K562 (cell line): ENCODE measurements around the gene KDM4C. TPM values are rescaled to one million over a fixed set of nuclear protein-coding genes. Genes with fewer than 3 reads are reported as not detected.
"Not testable (repeated sequence)": the region's sequence is repeated elsewhere in the genome, so short reads cannot be mapped to it uniquely, and the experiment has no call there.

Source experiments
- ATAC-seq: fragments of 200-7000 bp; cut with Tn5 transposase; 3 replicates; pipeline ENCODE4 v1.9.1; 2020; ENCODE audit warnings: moderate library complexity
- BruUV-seq: library from RNA; stranded (reverse); fragments of 400-500 nt; replicated peaks from 2 replicates; lab custom pipeline; 2021; lab: Mats Ljungman, UMichigan
- CTCF ChIA-PET: fragments of 300-600 bp; formaldehyde crosslinking; extraction: SDS; loops from one replicate; lab custom pipeline; 2021; ENCODE audit warnings: low intra/inter-chr PET ratio; lab: Yijun Ruan, JAX
- POLR2A ChIA-PET: fragments of 300-600, 350-650 bp; sonication (Branson Sonifier 250); formaldehyde crosslinking; extraction: SDS; loops from one replicate; lab custom pipeline; 2021; ENCODE audit warnings: antibody characterized with exemption, inconsistent platforms; lab: Yijun Ruan, JAX
- DNase-seq, 4 experiments: peaks; one replicate each; pipeline versions ENCODE4 v3.0.0 to v3.0.0-alpha.2; 2011 to 2018; ENCODE audit warnings: low spot score in 3 of 4, mixed read lengths in 3 of 4; ENCODE audit errors: extremely low read depth in 1 of 4
- FAIRE-seq: peaks from 2 replicates; lab custom pipeline; 2011; peaks lifted over from hg19 to GRCh38; lab: Jason Lieb, UNC
- H2AFZ ChIP-seq: 2 replicates; pipeline ENCODE4 v1.6.0; 2011; ENCODE audit warnings: low read depth, low read length, control low read depth, inconsistent platforms
- H3K27ac ChIP-seq: fragments of 200-600 bp; 3 replicates; pipeline ENCODE4 v1.8.0; 2011; ENCODE audit warnings: low read depth, mild to moderate bottlenecking, control low read depth, inconsistent platforms, low read length, moderate library complexity, mixed read lengths; ENCODE audit errors: extremely low read depth
- H3K27me3 ChIP-seq, 2 experiments: fragments of 300-600 bp in 1 of 2; 2 replicates in 1 of 2; 3 replicates in 1 of 2; pipeline versions ENCODE4 v1.6.0 to v1.8.0; 2011; ENCODE audit warnings: inconsistent platforms in 2 of 2, low read length in 2 of 2, mild to moderate bottlenecking in 1 of 2, mixed read lengths in 1 of 2, moderate library complexity in 1 of 2; ENCODE audit not compliant: control insufficient read depth in 2 of 2, insufficient read depth in 2 of 2
- H3K36me3 ChIP-seq: fragments of 300-600 bp; 3 replicates; pipeline ENCODE4 v1.8.0; 2011; ENCODE audit warnings: mild to moderate bottlenecking, low read length, inconsistent platforms; ENCODE audit not compliant: control insufficient read depth, insufficient read depth
- H3K4me1 ChIP-seq, 2 experiments: fragments of 200-600 bp in 1 of 2; replicated peaks in 1 of 2; 2 replicates in 1 of 2; 3 replicates in 1 of 2; pipeline versions ENCODE4 v1.5.1 to v1.8.0; 2011; ENCODE audit warnings: inconsistent platforms in 2 of 2, low read length in 2 of 2, mild to moderate bottlenecking in 1 of 2, mixed read lengths in 1 of 2, moderate library complexity in 1 of 2; ENCODE audit not compliant: control insufficient read depth in 2 of 2, insufficient read depth in 2 of 2
- H3K4me2 ChIP-seq: 2 replicates; pipeline ENCODE4 v1.6.1; 2011; ENCODE audit warnings: low read length, control low read depth, inconsistent platforms, mixed read lengths; ENCODE audit not compliant: insufficient read depth
- H3K4me3 ChIP-seq: fragments of 200-600 bp; sonication (generic), shearing (Covaris generic); 2 replicates; pipeline ENCODE4 v1.5.1; 2016; ENCODE audit warnings: control low read depth, inconsistent platforms
- H3K79me2 ChIP-seq: fragments of 200-600 bp; 3 replicates; pipeline ENCODE4 v1.8.0; 2011; ENCODE audit warnings: low read length, inconsistent platforms; ENCODE audit not compliant: control insufficient read depth, insufficient read depth
- H3K9ac ChIP-seq, 2 experiments: 2 replicates each; pipeline versions ENCODE4 v1.6.0 to v1.6.1; 2011; ENCODE audit warnings: low read depth in 2 of 2, low read length in 2 of 2, control low read depth in 1 of 2, inconsistent platforms in 1 of 2, mild to moderate bottlenecking in 1 of 2, mixed read lengths in 1 of 2; ENCODE audit not compliant: insufficient read depth in 1 of 2
- H3K9me1 ChIP-seq: one replicate; pipeline ENCODE4 v1.6.0; 2011; ENCODE audit warnings: inconsistent platforms, mild to moderate bottlenecking, low read length, moderate library complexity; ENCODE audit not compliant: control insufficient read depth, insufficient read depth
- H3K9me3 ChIP-seq: replicated peaks from 2 replicates; pipeline ENCODE4 v1.5.1; 2011; ENCODE audit warnings: low read depth, low read length, inconsistent platforms; ENCODE audit not compliant: control insufficient read depth, insufficient read depth
- H4K20me1 ChIP-seq: replicated peaks from 2 replicates; pipeline ENCODE4 v1.6.1; 2011; ENCODE audit warnings: low read length, inconsistent platforms, mixed read lengths; ENCODE audit not compliant: control insufficient read depth, insufficient read depth
- C11orf30 ChIP-seq: fragments of 450-650 bp; IDR thresholded peaks from 2 replicates; pipeline ENCODE4 v1.6.1; 2016; ENCODE audit warnings: low read depth, mild to moderate bottlenecking
- HMG20A ChIP-seq: fragments of 450-650 bp; formaldehyde crosslinking; conservative IDR thresholded peaks from 2 replicates; pipeline ENCODE4 v1.4.0; 2020; ENCODE audit warnings: mild to moderate bottlenecking, mixed read lengths
- HOXB6 ChIP-seq: fragments of 250-450 bp; sonication (Bioruptor Pico); IDR thresholded peaks from 2 replicates; pipeline ENCODE4 v1.5.1; 2022; ENCODE audit warnings: mild to moderate bottlenecking, borderline replicate concordance
- MAFF ChIP-seq: IDR thresholded peaks from 2 replicates; pipeline ENCODE4 v1.6.1; 2012; ENCODE audit warnings: low read length, improper control_type of control experiment
- MAFG ChIP-seq: fragments of 450-650 bp; conservative IDR thresholded peaks from 2 replicates; pipeline ENCODE4 v1.6.1; 2016; ENCODE audit warnings: missing genetic modification characterization, missing compliant biosample characterization
- MAFK ChIP-seq: IDR thresholded peaks from 2 replicates; pipeline ENCODE4 v1.6.1; 2011; ENCODE audit warnings: low read length, improper control_type of control experiment
- NUFIP1 ChIP-seq: fragments of 450-650 bp; IDR thresholded peaks from 2 replicates; pipeline ENCODE4 v1.6.1; 2018; ENCODE audit not compliant: partially characterized antibody
- POLR2G ChIP-seq: fragments of 200-400 bp; formaldehyde crosslinking; IDR thresholded peaks from 2 replicates; pipeline ENCODE4 v1.6.1; 2017; ENCODE audit warnings: low read depth, mild to moderate bottlenecking, antibody characterized with exemption, low read length, moderate library complexity
- PTBP1 ChIP-seq: fragments of 200-400 bp; formaldehyde crosslinking; IDR thresholded peaks from 2 replicates; pipeline ENCODE4 v1.6.1; 2017; ENCODE audit warnings: low read depth, low read length
- RBM14 ChIP-seq: fragments of 200-400 bp; formaldehyde crosslinking; IDR thresholded peaks from 2 replicates; pipeline ENCODE4 v1.6.1; 2018; ENCODE audit warnings: low read depth, mild to moderate bottlenecking, low read length, moderate library complexity, borderline replicate concordance; ENCODE audit not compliant: insufficient read depth
- ZNF316 ChIP-seq: fragments of 450-650 bp; IDR thresholded peaks from 2 replicates; pipeline ENCODE4 v1.6.1; 2016
- WGBS: fragments of 100-300 bp; shearing (Covaris generic); methylation state at CpG from one replicate; pipeline ENCODE4 v1.1.6; 2016; ENCODE audit warnings: low coverage, mixed read lengths; ENCODE audit not compliant: insufficient coverage; ENCODE audit errors: missing lambda C conversion rate; 5-methylcytosine and 5-hydroxymethylcytosine counted together
- in situ Hi-C: fragments of 300-500 bp; cut with MboI; formaldehyde crosslinking; loops from 4 replicates; pipeline ENCODE4 v1.15.0; 2018; ENCODE audit warnings: inconsistent platforms, mixed read lengths
- intact Hi-C: fragments of 100-400 bp; cut with micrococcal nuclease; formaldehyde crosslinking; loops from 2 replicates; pipeline ENCODE4 v1.14.2; 2022
- polyA plus RNA-seq, 8 experiments: library from polyadenylated mRNA; depleted of rRNA in 4 of 8; stranded (reverse) in 5 of 8; unstranded in 3 of 8; fragments of >200 nt; fragmentation: Nextera tagmentation in 2 of 8; fragmentation: Illumina TruSeq in 1 of 8; extraction: Ambion mirVana in 2 of 8; extraction: Trizol in 1 of 8; gene quantifications; 2 replicates each; pipeline versions ENCODE4 v1.2.1 to v1.2.3, GENCODE V29; 2011 to 2014; ENCODE audit warnings: inconsistent platforms in 1 of 8, missing spikeins in 1 of 8
- total RNA-seq, 7 experiments: library from RNA; depleted of rRNA in 6 of 7; stranded (reverse); fragments of >200 nt in 6 of 7; fragmentation: Illumina TruSeq in 2 of 7; extraction: Trizol in 2 of 7; gene quantifications; 2 replicates each; pipeline versions ENCODE4 v1.2.1 to v1.2.3, GENCODE V29; 2011 to 2021; ENCODE audit warnings: low replicate concordance in 1 of 7
- TF ChIP-seq, protein P1 (sequence below), 2 experiments: fragments of 450-650 bp in 1 of 2; sonication (generic) in 1 of 2; formaldehyde crosslinking; conservative IDR thresholded peaks; 2 replicates each; pipeline versions ENCODE4 v1.4.0 to v1.8.1; 2020 to 2022; ENCODE audit warnings: mild to moderate bottlenecking in 1 of 2, missing genetic modification reagents in 1 of 2

Gene KDM4C
- total and polyA plus RNA-seq, 9 of the 15 experiments (the other 6 are each of a cell fraction or from before 2014, with no cell fraction given) = 5.4 to 17.0 (median 12.6) TPM

DNA sequence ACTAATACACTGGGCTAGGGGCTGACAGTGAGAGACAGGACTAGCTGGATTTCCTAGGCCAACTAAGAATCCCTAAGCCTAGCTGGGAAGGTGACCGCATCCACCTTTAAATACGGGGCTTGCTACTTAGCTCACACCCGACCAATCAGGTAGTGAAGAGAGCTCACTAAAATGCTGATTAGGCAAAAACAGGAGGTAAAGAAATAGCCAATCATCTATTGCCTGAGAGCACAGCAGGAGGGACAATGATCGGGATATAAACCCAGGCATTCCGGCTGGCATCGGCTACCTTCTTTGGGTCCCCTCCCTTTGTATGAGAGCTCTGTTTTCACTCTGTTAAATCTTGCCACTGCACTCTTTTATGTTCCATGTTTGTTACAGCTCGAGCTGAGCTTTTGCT lies 425.4 kb downstream of the KDM4C start:
- CTCF ChIA-PET, H3K9me3 ChIP-seq, H2AFZ ChIP-seq, H3K9me1 ChIP-seq, H4K20me1 ChIP-seq, H3K4me1 ChIP-seq, H3K9ac ChIP-seq, H3K27ac ChIP-seq, DNase-seq, intact Hi-C loops, H3K4me2 ChIP-seq, FAIRE-seq, POLR2A ChIA-PET, H3K79me2 ChIP-seq, H3K36me3 ChIP-seq, BruUV-seq, ATAC-seq, H3K4me3 ChIP-seq, H3K27me3 ChIP-seq: not testable (repeated sequence)
- peak; percentile 55 for TF ChIP-seq MAFG (tag)
- TF ChIP-seq MAFF = peak; percentile 51; the same call in 1 of the 2 replicates
- TF ChIP-seq ZNF316 = peak; percentile 68
- TF ChIP-seq MAFK = peak; percentile 59; the same call in 1 of the 2 replicates
- TF ChIP-seq C11orf30 = peak; percentile 56; the same call in 1 of the 2 replicates
- in situ Hi-C loops = loop anchor here (25.0 kb wide), 1 partner anchor 271 kb away; no protein-coding TSS in a partner anchor
- WGBS = 63% methylated on average over 4 of the region's 7 CpGs

DNA sequence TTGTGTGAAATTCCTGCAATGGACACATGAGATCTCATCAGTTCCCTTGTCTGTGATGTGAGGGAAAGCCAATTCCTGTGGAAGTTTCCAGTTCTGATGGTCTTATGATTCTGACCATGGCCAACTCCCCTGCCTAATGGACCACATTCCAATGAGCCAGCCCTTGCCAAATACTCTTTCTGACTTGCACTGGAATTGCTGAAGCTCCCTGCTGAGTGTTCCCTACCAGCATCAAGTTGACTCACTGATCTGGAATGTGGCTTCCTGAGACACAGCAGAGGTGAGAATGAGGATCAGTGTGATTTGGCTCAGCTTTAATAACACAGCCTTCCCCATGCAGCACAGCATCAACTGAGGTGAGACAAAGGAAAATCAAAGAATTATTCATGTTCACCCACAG lies 427.8 kb downstream of the KDM4C start:
- CTCF ChIA-PET = interaction anchor here (0.6 kb wide), 1 partner anchor 234 kb away, joined by 5 read pairs; no protein-coding TSS in a partner anchor
- POLR2A ChIA-PET = no interaction called here
- FAIRE-seq = no peak
- ATAC-seq = no peak
- no peak for DNase-seq
- Histone ChIP-seq H3K9me3 (0 out of 2 replicates have a peak, but pooled peaks cover 3% of the 10 kb centered on the region), H3K4me1 (no peaks in the 10 kb centered on the region), H3K4me2 (no peak overlapping the region), H3K9ac (no peak overlapping the region), H2AFZ (no peak overlapping the region), H3K27ac (no peak overlapping the region), H3K9me1 (no peaks in the 10 kb centered on the region), H3K4me3 (no peak overlapping the region), H3K79me2 (no peaks in the 10 kb centered on the region), H3K36me3 (no peaks in the 10 kb centered on the region), H4K20me1 (no peaks in the 10 kb centered on the region), H3K27me3 (no peaks in the 10 kb centered on the region)
- intact Hi-C loops (loop anchor here (1.0 to 2.0 kb wide), 2 partner anchors 133 to 275 kb away; no protein-coding TSS in a partner anchor), in situ Hi-C loops (loop anchor here (25.0 kb wide), 1 partner anchor 273 kb away; no protein-coding TSS in a partner anchor)
- no TSS peak for BruUV-seq
- TF ChIP-seq HOXB6 (CRISPR knock-in tag) (no peak), PTBP1 (no peak), HMG20A (CRISPR knock-in tag) (no peak), POLR2G (no peak), RBM14 (no peak), NUFIP1 (no peak)
- TF ChIP-seq, protein P1, sequence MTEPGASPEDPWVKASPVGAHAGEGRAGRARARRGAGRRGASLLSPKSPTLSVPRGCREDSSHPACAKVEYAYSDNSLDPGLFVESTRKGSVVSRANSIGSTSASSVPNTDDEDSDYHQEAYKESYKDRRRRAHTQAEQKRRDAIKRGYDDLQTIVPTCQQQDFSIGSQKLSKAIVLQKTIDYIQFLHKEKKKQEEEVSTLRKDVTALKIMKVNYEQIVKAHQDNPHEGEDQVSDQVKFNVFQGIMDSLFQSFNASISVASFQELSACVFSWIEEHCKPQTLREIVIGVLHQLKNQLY (CRISPR knock-in tag; conservative IDR thresholded peaks at IDR 0.05) = no peak
